ENCODE measurements around the gene MZF1.
A peak's percentile ranks its signal among the peaks of the same experiment; 100 is the strongest.

MZF1 gene

GRCh38 chr19:58554494-58555368 lies 18.4 kb downstream of the MZF1 start, which contains the start of gene CHMP2A (continued):
- TF ChIP-seq ZNF248 (tag by site-specific recombination; IDR thresholded peaks at IDR 0.05), result no peak
- no peak for TF ChIP-seq ZNF341 (tag by site-specific recombination; IDR thresholded peaks at IDR 0.05; ENCODE audit: low read depth)
- no peak for TF ChIP-seq ZNF48 (tag by site-specific recombination; IDR thresholded peaks at IDR 0.05)
- no peak for TF ChIP-seq ZNF132 (tag by site-specific recombination; IDR thresholded peaks at IDR 0.05; ENCODE audit: borderline replicate concordance)
- peak; percentile 41; the same call in 1 of the 2 replicates for TF ChIP-seq GLIS1 (tag by site-specific recombination; IDR thresholded peaks at IDR 0.05)
- TF ChIP-seq ZBTB20 (tag by site-specific recombination; IDR thresholded peaks at IDR 0.05), result peak; percentile 93
- TF ChIP-seq ZBTB26 (tag by site-specific recombination; optimal IDR thresholded peaks at IDR 0.05), result peak; percentile 91
- TF ChIP-seq ZSCAN30 (tag by site-specific recombination; IDR thresholded peaks at IDR 0.05), result peak; percentile 69
- no peak for TF ChIP-seq ZNF114 (tag by site-specific recombination; IDR thresholded peaks at IDR 0.05)
- TF ChIP-seq ZBTB8A (tag by site-specific recombination; IDR thresholded peaks at IDR 0.05), result peak; percentile 56; the same call in 1 of the 2 replicates
- no peak for TF ChIP-seq ZNF280D (tag by site-specific recombination; IDR thresholded peaks at IDR 0.05)
- TF ChIP-seq ZNF157 (tag by site-specific recombination; IDR thresholded peaks at IDR 0.05), result no peak
- TF ChIP-seq ZNF510 (tag by site-specific recombination; IDR thresholded peaks at IDR 0.05; ENCODE audit: insufficient replicate concordance), result no peak
- TF ChIP-seq ZFP3 (tag by site-specific recombination; IDR thresholded peaks at IDR 0.05; ENCODE audit: low read depth), result no peak
- no peak for TF ChIP-seq ZNF433 (tag by site-specific recombination; IDR thresholded peaks at IDR 0.05; ENCODE audit: low read depth)
- no peak for TF ChIP-seq ZNF266 (tag by site-specific recombination; IDR thresholded peaks at IDR 0.05; ENCODE audit: low read depth)
- no peak for TF ChIP-seq TSHZ1 (tag by site-specific recombination; IDR thresholded peaks at IDR 0.05; ENCODE audit: borderline replicate concordance)
- peak; percentile 49 for TF ChIP-seq KLF17 (tag by site-specific recombination; IDR thresholded peaks at IDR 0.05)
- TF ChIP-seq PATZ1 (tag by site-specific recombination; IDR thresholded peaks at IDR 0.05), result peak; percentile 86
- TF ChIP-seq ZNF704 (tag by site-specific recombination; IDR thresholded peaks at IDR 0.05), result no peak
- peak; percentile 44 for TF ChIP-seq ZNF398 (tag by site-specific recombination; IDR thresholded peaks at IDR 0.05)
- TF ChIP-seq BCL11B (tag by site-specific recombination; IDR thresholded peaks at IDR 0.05; ENCODE audit: low read depth), result no peak
